ENCODE data around the gene HRNR.

DNA sequence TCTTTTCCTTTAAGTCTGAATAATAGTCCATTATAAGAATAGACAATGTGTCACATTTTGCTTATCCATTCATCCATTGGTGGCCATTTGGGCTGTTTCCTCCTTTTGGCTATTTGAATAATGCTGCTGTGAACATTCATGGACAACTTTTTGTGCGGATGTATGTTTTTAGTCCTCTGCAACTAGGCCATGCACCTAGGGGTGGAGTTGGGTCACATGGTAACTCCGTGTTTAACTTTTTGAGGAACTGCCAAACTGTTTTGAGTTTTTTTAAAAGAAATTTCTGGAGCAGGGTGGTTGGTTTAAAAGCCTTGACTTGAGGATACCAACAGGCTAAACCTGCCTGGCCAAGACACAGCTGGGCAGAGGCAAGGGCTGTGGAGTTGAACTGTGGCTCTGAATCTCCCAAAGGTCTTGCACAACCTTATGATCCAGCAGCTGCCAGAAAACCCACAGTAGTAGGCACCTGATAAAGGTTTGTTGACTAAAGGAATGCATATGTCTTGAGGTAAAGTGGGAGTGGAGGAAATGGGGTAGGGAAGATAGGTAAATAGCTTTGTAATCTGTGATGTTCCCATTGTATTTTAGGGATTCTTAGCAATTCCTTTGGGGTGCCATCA lies 59.4 kb downstream of the HRNR start:
- TF ChIP-seq, protein P1, sequence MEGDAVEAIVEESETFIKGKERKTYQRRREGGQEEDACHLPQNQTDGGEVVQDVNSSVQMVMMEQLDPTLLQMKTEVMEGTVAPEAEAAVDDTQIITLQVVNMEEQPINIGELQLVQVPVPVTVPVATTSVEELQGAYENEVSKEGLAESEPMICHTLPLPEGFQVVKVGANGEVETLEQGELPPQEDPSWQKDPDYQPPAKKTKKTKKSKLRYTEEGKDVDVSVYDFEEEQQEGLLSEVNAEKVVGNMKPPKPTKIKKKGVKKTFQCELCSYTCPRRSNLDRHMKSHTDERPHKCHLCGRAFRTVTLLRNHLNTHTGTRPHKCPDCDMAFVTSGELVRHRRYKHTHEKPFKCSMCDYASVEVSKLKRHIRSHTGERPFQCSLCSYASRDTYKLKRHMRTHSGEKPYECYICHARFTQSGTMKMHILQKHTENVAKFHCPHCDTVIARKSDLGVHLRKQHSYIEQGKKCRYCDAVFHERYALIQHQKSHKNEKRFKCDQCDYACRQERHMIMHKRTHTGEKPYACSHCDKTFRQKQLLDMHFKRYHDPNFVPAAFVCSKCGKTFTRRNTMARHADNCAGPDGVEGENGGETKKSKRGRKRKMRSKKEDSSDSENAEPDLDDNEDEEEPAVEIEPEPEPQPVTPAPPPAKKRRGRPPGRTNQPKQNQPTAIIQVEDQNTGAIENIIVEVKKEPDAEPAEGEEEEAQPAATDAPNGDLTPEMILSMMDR (IDR thresholded peaks at IDR 0.05): no peak
- TF ChIP-seq SIN3A (IDR thresholded peaks at IDR 0.05; ENCODE audit: borderline replicate concordance, low read depth, low read length): no peak
- TF ChIP-seq EP300 (IDR thresholded peaks at IDR 0.05; ENCODE audit: borderline replicate concordance in 1 of 2, low read depth in 1 of 2, low read length in 1 of 2): no peak
- TF ChIP-seq YY1 (IDR thresholded peaks at IDR 0.05; ENCODE audit: low read depth): no peak
- TF ChIP-seq, protein P2, sequence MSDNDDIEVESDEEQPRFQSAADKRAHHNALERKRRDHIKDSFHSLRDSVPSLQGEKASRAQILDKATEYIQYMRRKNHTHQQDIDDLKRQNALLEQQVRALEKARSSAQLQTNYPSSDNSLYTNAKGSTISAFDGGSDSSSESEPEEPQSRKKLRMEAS (IDR thresholded peaks at IDR 0.05; ENCODE audit: low read depth): no peak
- TF ChIP-seq RFX5 (IDR thresholded peaks at IDR 0.05; ENCODE audit: low read length): no peak
- TF ChIP-seq POLR2AphosphoS5 (IDR thresholded peaks at IDR 0.05; ENCODE audit: low read depth, low read length): no peak
- TF ChIP-seq, protein P3, sequence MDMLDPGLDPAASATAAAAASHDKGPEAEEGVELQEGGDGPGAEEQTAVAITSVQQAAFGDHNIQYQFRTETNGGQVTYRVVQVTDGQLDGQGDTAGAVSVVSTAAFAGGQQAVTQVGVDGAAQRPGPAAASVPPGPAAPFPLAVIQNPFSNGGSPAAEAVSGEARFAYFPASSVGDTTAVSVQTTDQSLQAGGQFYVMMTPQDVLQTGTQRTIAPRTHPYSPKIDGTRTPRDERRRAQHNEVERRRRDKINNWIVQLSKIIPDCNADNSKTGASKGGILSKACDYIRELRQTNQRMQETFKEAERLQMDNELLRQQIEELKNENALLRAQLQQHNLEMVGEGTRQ (IDR thresholded peaks at IDR 0.05; ENCODE audit: borderline replicate concordance, low read depth, low read length): no peak
- TF ChIP-seq SMC3 (IDR thresholded peaks at IDR 0.05; ENCODE audit: low read depth, low read length): no peak
- TF ChIP-seq RCOR1 (IDR thresholded peaks at IDR 0.05; ENCODE audit: low read length): no peak
- no peak for TF ChIP-seq RXRA (IDR thresholded peaks at IDR 0.05; ENCODE audit: borderline replicate concordance, low read depth)
- TF ChIP-seq MEF2A (IDR thresholded peaks at IDR 0.05; ENCODE audit: borderline replicate concordance, low read depth): no peak
- no peak for TF ChIP-seq CHD2 (IDR thresholded peaks at IDR 0.05; ENCODE audit: low read length, partially characterized antibody)
- TF ChIP-seq FOXM1 (IDR thresholded peaks at IDR 0.05; ENCODE audit: low read depth): no peak

Data from SK-N-SH (cell line).